Measurements from ENCODE around the gene MRPL24. TPM values are rescaled to one million over a fixed set of nuclear protein-coding genes. Genes with fewer than 3 reads are reported as not detected.

MRPL24 gene
- total and polyA plus RNA-seq, 2 of the 13 experiments (the other 11 are each of a cell fraction or from before 2014, with no cell fraction given): 38.1 to 42.9 TPM

DNA sequence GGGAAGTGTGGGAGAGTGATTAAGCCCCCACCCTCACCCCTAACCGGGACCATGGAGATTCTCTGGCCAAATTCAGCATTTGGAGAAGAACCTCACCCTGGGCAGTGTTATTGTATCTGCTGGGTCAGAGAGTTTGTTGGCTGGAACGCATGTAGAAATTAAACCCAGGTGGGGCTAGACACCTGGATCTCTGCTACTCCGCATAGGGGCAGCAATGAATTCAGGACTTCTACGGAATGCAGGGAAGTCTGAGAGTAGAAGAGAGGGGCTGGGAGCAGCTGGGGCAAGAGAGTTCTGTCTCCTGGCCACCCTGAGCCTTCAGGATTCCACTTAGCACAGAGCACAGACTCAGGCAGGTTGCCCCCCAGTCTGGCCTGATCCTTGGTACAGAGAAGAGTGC, 31.9 kb downstream of the MRPL24 start:
- H3K27me3 ChIP-seq (ENCODE audit: control insufficient read depth in 1 of 2, insufficient read depth in 2 of 2, low read length in 2 of 2): peaks cover 8 to 60% of the 10 kb centered on the region in 2 experiments
- H3K79me2 ChIP-seq (ENCODE audit: insufficient read depth, low read length): no peaks in the 10 kb centered on the region
- DNase-seq (ENCODE audit: low spot score) (no peak), FAIRE-seq (no peak), ATAC-seq (no peak)
- no peak overlapping the region for H3K4me2 ChIP-seq (ENCODE audit: low read depth, low read length)
- TF ChIP-seq HMG20A (CRISPR knock-in tag; IDR thresholded peaks at IDR 0.05; ENCODE audit: borderline replicate concordance): no peak
- no peak for TF ChIP-seq BCL3 (CRISPR knock-in tag; IDR thresholded peaks at IDR 0.05)
- TF ChIP-seq, protein P1, sequence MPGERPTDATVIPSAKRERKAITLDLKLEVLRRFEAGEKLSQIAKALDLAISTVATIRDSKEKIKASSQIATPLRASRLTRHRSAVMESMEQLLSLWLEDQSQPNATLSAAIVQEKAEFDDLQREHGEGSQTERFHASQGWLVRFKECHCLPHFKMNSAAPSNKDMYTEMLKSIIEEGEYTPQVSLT (CRISPR knock-in tag; IDR thresholded peaks at IDR 0.05; ENCODE audit: borderline replicate concordance, low read depth): no peak
- no peak for TF ChIP-seq ZNF576 (CRISPR knock-in tag; IDR thresholded peaks at IDR 0.05)
- TF ChIP-seq E2F5 (CRISPR knock-in tag; conservative IDR thresholded peaks at IDR 0.05): no peak
- no peak for TF ChIP-seq ZMYM3 (CRISPR knock-in tag; IDR thresholded peaks at IDR 0.05)
- TF ChIP-seq, protein P2, sequence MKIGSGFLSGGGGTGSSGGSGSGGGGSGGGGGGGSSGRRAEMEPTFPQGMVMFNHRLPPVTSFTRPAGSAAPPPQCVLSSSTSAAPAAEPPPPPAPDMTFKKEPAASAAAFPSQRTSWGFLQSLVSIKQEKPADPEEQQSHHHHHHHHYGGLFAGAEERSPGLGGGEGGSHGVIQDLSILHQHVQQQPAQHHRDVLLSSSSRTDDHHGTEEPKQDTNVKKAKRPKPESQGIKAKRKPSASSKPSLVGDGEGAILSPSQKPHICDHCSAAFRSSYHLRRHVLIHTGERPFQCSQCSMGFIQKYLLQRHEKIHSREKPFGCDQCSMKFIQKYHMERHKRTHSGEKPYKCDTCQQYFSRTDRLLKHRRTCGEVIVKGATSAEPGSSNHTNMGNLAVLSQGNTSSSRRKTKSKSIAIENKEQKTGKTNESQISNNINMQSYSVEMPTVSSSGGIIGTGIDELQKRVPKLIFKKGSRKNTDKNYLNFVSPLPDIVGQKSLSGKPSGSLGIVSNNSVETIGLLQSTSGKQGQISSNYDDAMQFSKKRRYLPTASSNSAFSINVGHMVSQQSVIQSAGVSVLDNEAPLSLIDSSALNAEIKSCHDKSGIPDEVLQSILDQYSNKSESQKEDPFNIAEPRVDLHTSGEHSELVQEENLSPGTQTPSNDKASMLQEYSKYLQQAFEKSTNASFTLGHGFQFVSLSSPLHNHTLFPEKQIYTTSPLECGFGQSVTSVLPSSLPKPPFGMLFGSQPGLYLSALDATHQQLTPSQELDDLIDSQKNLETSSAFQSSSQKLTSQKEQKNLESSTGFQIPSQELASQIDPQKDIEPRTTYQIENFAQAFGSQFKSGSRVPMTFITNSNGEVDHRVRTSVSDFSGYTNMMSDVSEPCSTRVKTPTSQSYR (CRISPR knock-in tag; IDR thresholded peaks at IDR 0.05; ENCODE audit: borderline replicate concordance): no peak
- TF ChIP-seq SMYD3 (CRISPR knock-in tag; IDR thresholded peaks at IDR 0.05): no peak
- TF ChIP-seq ZNF747 (CRISPR knock-in tag; IDR thresholded peaks at IDR 0.05; ENCODE audit: borderline replicate concordance): no peak
- TF ChIP-seq ZSCAN12 (CRISPR knock-in tag; IDR thresholded peaks at IDR 0.05): no peak
- TF ChIP-seq ZNF670 (CRISPR knock-in tag; IDR thresholded peaks at IDR 0.05; ENCODE audit: borderline replicate concordance): no peak
- no peak for TF ChIP-seq ZNF792 (CRISPR knock-in tag; IDR thresholded peaks at IDR 0.05)
- no peak for TF ChIP-seq ASH2L (IDR thresholded peaks at IDR 0.05; ENCODE audit: insufficient read length, low read depth, low read length)
- no peak for TF ChIP-seq KLF11 (CRISPR knock-in tag; IDR thresholded peaks at IDR 0.05)
- TF ChIP-seq, protein P3, sequence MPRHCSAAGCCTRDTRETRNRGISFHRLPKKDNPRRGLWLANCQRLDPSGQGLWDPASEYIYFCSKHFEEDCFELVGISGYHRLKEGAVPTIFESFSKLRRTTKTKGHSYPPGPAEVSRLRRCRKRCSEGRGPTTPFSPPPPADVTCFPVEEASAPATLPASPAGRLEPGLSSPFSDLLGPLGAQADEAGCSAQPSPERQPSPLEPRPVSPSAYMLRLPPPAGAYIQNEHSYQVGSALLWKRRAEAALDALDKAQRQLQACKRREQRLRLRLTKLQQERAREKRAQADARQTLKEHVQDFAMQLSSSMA (CRISPR knock-in tag; IDR thresholded peaks at IDR 0.05): no peak
- TF ChIP-seq ZNF768 (CRISPR knock-in tag; IDR thresholded peaks at IDR 0.05): no peak
- no peak for TF ChIP-seq NR2F2 (IDR thresholded peaks at IDR 0.05; ENCODE audit: borderline replicate concordance, low read depth)
- no TSS peak for BruUV-seq (replicated peaks)
- H3K27ac ChIP-seq (ENCODE audit: extremely low read length, insufficient read depth, low read length): no peak overlapping the region
- no peaks in the 10 kb centered on the region for H3K36me3 ChIP-seq (replicated peaks in 1 of 2; ENCODE audit: control insufficient read depth in 1 of 2, insufficient read depth in 2 of 2, low read length in 2 of 2)
- no peak overlapping the region for H2AFZ ChIP-seq (ENCODE audit: low read length)
- POLR2A ChIA-PET: interaction anchor here (1.1 kb wide), 1 partner anchor 20 kb away, joined by 3 read pairs; no protein-coding TSS in a partner anchor
- peaks cover 32% of the 10 kb centered on the region for H3K4me1 ChIP-seq (ENCODE audit: insufficient read depth, low read length)
- H3K9ac ChIP-seq (ENCODE audit: insufficient read depth, low read depth, low read length): no peak overlapping the region
- H3K9me3 ChIP-seq (ENCODE audit: low read length): no peaks in the 10 kb centered on the region
- no peaks in the 10 kb centered on the region for H4K20me1 ChIP-seq (ENCODE audit: insufficient read depth, low read length)
- in situ Hi-C loops (cut with HindIII; ENCODE audit: extremely low pct_ligation_motif_present, low pct_unique_long_range_greater_than_20kb): no loop called here
- intact Hi-C loops (cut with micrococcal nuclease; ENCODE audit: unreplicated experiment): no loop called here
- CTCF ChIA-PET (ENCODE audit: low intra/inter-chr PET ratio, low total read pairs): interaction anchor here (1.6 kb wide), 1 partner anchor 20 kb away, joined by 3 read pairs; no protein-coding TSS in a partner anchor
- no peak overlapping the region for H3K4me3 ChIP-seq (replicated peaks in 1 of 3; ENCODE audit: insufficient read depth in 1 of 3, low read depth in 2 of 3, low read length in 3 of 3)
- 44% methylated on average over 4 of the region's 4 CpGs for WGBS (ENCODE audit: low lambda C conversion rate)

Measured in HepG2 (cell line).